Raji (cell line): ENCODE measurements around the gene TMEM125.

Experiments used
- POLR2A ChIP-seq: IDR thresholded peaks from 2 replicates; pipeline ENCODE4 v1.6.1; 2011; ENCODE audit warnings: low read depth, low read length, control low read depth; ENCODE audit not compliant: insufficient read depth

Gene TMEM125

GRCh38 chr1:43269627-43270375 is at the start of gene TMEM125:
Gene TMEM125, plus strand, starts transcription at chr1:43269983. Its CDS starts 2,740 bp downstream, at chr1:43272723.
- TF ChIP-seq POLR2A: no peak

DNA sequence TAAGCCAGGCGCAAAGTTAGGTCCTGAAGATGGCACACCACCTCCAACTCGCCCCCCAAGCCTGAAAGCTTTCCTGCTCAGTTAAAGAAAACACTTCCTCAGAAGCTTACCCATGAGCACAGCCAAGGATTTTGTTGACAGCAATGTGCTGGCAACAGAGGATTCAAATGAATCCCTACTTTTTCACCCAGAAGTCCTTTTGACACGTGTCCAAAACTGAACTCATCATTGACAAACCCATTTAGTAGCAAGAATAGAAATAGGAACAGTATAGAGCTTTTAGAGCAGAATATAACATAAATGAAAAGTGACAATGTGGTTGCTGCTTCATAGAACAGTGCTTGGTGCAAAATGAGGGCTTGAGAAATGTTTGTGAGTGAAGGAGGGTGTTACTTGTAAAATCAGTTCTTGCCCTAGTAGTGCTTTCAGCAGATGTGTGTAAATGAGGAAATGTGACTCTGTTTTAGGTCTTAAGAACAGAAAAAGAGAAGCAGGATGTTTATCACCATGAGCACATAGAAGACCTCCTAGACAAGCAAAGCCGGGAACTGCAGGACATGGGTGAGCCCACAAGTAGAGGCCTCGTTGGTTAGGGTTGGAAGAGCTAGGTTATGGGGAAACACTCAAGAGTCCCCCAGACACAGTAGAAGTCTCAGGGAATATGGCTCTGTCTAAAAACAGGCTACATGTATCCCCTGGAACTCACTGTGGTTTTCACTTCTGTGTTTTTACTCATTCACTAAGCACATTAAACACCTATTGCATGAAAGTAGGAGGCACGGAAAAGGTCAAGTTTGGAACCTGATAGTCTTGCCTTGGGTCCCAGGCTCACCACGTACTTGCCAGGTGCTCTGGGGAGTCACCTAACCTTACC is 48.6 kb upstream of the TMEM125 start:
- no peak for TF ChIP-seq POLR2A

DNA sequence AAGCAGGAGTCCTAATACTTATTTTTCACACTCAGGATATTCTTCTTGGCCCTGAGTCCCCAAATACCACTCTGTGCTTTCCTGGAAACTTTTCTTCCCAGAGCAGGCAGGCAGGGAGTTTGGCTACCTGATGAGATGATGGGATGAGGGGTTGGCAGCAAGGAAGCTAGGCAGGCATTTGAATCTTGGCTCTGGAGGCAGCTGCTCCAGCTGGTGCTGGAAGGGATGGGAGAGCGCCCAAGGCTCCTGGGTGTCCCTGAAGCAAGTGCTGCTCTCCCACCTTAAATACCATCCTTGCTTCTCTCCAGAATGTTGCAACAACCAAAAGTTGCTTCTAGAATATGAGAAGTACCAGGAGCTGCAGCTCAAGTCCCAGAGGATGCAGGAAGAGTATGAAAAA is 48.0 kb upstream of the TMEM125 start:
- TF ChIP-seq POLR2A: no peak

- no peak for TF ChIP-seq POLR2A
These were observed 46.9 kb upstream of the TMEM125 start for GRCh38 chr1:43222879-43223278.

GRCh38 chr1:43225168-43225567 is 44.6 kb upstream of the TMEM125 start:
- no peak for TF ChIP-seq POLR2A

DNA sequence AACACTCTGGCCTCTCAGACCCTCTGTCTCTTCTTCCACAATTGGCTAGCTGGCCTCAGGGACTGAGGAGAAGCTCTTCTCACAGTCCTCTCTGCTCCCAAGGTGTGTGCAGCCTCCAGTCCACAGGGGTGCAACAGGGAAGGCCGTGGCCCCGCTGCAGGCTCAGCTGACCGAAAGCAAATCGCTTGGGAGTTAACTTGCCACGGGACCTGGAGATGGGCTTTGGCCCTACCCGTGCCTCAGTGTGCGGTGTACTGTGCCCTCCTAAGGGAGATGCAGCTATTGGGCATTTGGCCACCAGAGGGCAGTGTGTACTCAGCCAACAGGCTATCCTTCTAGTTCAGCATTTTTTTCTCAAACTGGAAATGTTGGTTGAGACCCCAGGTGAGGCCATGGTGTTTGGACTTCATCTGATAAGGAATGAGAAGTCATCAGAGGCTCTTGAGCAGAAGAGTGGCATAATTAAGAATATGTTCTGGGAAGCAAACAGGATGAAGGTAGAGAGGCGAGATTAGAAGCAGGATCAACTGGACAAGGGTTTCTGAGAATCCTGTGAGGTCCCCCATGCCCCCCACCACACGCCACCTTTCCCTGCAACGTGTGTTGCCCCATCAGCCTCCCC is 42.5 kb upstream of the TMEM125 start:
- TF ChIP-seq POLR2A: no peak

DNA sequence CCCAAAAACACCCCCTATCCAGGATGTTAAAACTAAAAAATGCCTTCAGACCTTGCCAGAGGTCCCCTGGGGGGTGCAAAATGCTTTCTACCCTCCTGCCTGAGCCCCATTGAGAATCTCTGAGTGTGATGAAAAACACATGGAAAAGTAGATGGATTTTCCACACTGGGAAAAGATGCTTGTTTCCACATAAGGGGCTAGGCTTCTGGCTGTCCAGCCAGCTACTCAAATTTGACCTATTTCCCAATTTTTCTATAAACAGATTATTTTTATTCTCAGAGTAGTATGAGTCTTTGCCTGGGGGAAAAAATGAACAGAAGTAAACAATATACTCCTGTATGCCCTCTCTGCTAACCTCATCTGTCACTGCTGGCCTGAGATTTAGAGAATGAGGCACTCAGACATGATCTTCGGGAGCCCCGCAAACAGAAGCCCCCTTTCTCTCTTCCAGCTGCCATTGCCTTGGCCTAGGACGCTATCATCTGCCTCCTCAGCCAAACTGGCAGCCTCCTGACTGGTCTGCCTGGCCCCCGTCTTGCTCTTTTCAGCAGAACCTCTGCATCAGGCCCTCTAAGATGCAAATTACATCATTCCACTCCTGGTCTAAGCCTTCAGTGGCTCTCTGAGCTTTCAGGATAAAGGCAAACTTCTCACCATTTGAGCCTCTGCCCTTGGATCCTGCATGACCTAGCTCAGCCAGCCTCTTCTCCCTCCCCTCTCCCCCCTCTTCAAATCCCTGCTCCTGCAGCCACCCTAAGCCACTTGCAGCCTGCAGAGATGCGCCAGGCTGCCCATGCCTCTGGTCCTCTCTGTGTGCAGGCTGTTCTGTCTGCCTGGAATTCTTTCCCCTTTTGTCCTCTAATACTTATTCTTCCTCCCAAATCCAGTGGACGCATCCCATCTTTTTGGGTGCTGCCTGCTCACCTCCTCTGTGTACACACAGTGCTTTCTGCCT is 39.7 kb upstream of the TMEM125 start:
- no peak for TF ChIP-seq POLR2A

- TF ChIP-seq POLR2A: no peak
These were observed 37.7 kb upstream of the TMEM125 start for GRCh38 chr1:43232074-43232473.

DNA sequence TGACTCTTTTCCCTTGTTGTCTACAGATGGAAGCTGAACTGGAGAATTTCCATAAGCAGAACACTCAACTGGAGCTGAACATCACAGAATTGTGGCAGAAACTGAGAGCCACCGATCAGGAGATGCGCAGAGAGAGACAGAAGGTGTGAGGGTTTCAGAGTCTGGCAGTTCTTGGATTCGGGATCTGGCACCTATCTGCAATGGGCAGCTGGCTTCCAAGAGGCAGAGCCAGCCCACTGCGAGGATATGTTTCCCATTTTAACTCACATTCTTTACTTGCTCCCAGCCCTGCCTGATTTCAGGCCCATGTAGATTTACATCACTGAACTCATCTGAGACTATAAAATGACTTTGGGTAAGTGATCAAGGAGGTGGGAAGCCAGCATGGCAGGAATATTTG is 37.3 kb upstream of the TMEM125 start:
- TF ChIP-seq POLR2A: no peak

DNA sequence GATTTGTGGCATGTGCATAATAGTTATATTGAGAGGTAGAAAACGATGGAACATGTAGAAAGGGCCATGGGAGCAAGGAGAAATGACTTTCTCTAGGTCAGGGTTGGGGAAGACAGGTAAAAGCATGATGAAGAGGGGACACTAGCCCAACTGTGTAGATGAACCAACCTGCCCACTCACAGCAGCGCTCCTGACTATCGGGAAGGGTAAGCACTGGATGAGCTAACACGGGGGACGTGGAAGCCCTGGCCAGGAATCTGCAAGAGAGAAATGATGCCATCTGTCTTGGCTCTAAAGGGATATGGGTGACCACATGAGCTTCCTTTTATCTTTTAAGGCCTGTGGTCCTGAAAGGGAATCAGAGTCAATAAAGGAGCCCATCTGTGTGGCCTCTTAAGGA is 36.2 kb upstream of the TMEM125 start:
- no peak for TF ChIP-seq POLR2A

- TF ChIP-seq POLR2A: no peak
These were observed 35.5 kb upstream of the TMEM125 start for GRCh38 chr1:43234267-43234666.

- TF ChIP-seq POLR2A: no peak
These were observed 34.7 kb upstream of the TMEM125 start for GRCh38 chr1:43235040-43235439.

GRCh38 chr1:43235451-43236121 is 34.2 kb upstream of the TMEM125 start:
- TF ChIP-seq POLR2A: no peak

DNA sequence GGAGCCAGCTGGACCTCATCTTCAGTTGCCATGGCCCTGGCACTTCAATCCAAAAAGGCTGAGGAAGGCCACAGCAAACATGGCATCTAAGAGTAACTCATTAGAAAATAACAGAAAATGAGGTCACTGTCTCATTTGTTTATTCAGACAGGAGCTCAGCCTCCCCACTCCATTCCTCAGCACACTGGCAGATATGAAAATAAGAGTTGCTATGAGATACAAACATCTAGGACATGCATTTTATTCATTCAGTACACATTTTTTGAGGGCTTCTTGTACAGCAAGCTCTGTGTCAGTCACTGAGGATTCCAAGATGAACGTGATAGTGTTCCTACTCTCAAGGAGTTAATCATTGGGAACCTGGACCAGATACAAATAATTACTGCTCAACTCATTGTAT is 32.7 kb upstream of the TMEM125 start:
- TF ChIP-seq POLR2A: no peak
